Neuronal stem cell (in vitro differentiated cells): ENCODE results near the gene ZNF365.
"Not testable (repeated sequence)": the region's sequence is repeated elsewhere in the genome, so short reads cannot be mapped to it uniquely, and the experiment has no call there.

Experiments
- DNase-seq: peaks from one replicate; pipeline ENCODE4 v3.0.0-alpha.2; 2013; ENCODE audit warnings: low spot score
- H2AFZ ChIP-seq: one replicate; pipeline ENCODE4 v1.6.1; 2013; ENCODE audit warnings: mild to moderate bottlenecking, low read length, inconsistent platforms
- H2AK5ac ChIP-seq: 2 replicates; pipeline ENCODE4 v1.6.1; 2013; ENCODE audit warnings: low read depth, mild to moderate bottlenecking, inconsistent platforms, low read length, moderate library complexity, mixed read lengths
- H2BK120ac ChIP-seq: 2 replicates; pipeline ENCODE4 v1.6.1; 2013; ENCODE audit warnings: low read depth, mild to moderate bottlenecking, inconsistent platforms, low read length, moderate library complexity, mixed read lengths
- H2BK12ac ChIP-seq: one replicate; pipeline ENCODE4 v1.6.1; 2013; ENCODE audit warnings: low read length, inconsistent platforms
- H2BK15ac ChIP-seq: 2 replicates; pipeline ENCODE4 v1.6.1; 2013; ENCODE audit warnings: mild to moderate bottlenecking, low read length, inconsistent platforms, mixed read lengths
- H2BK5ac ChIP-seq: one replicate; pipeline ENCODE4 v1.6.1; 2013; ENCODE audit warnings: inconsistent platforms, mild to moderate bottlenecking, low read length, moderate library complexity
- H3K14ac ChIP-seq: one replicate; pipeline ENCODE4 v1.6.1; 2013; ENCODE audit warnings: low read length, inconsistent platforms
- H3K18ac ChIP-seq: 2 replicates; pipeline ENCODE4 v1.6.1; 2013; ENCODE audit warnings: low read length, inconsistent platforms
- H3K23ac ChIP-seq: 2 replicates; pipeline ENCODE4 v1.6.1; 2013; ENCODE audit warnings: low read depth, mild to moderate bottlenecking, mixed read lengths, low read length, inconsistent platforms; ENCODE audit not compliant: poor library complexity
- H3K27ac ChIP-seq: replicated peaks from 3 replicates; pipeline ENCODE4 v1.5.1; 2013; ENCODE audit warnings: low read length, inconsistent platforms
- H3K27me3 ChIP-seq, 3 experiments: 2 replicates each; pipeline ENCODE4 v1.6.1; 2013; ENCODE audit warnings: low read length in 3 of 3, mild to moderate bottlenecking in 2 of 3, inconsistent platforms in 1 of 3, low read depth in 1 of 3, mixed read lengths in 1 of 3, moderate library complexity in 1 of 3; ENCODE audit not compliant: control insufficient read depth in 3 of 3, insufficient read depth in 3 of 3
- H3K36me3 ChIP-seq, 2 donors: replicated peaks in 1 of 2; 2 replicates each; pipeline ENCODE4 v1.6.1; 2013; ENCODE audit warnings: low read length in 2 of 2; ENCODE audit not compliant: control insufficient read depth in 2 of 2, insufficient read depth in 2 of 2
- H3K4ac ChIP-seq: 2 replicates; pipeline ENCODE4 v1.6.1; 2013; ENCODE audit warnings: inconsistent platforms, mild to moderate bottlenecking, low read length, moderate library complexity
- H3K4me1 ChIP-seq, 2 donors: 1 replicate in 1 of 2; 2 replicates in 1 of 2; pipeline ENCODE4 v1.6.1; 2013; ENCODE audit warnings: low read length in 2 of 2, low read depth in 1 of 2; ENCODE audit not compliant: control insufficient read depth in 2 of 2, insufficient read depth in 1 of 2
- H3K4me2 ChIP-seq: one replicate; pipeline ENCODE4 v1.6.1; 2013; ENCODE audit warnings: mild to moderate bottlenecking, low read length, inconsistent platforms; ENCODE audit not compliant: insufficient read depth, poor library complexity, severe bottlenecking
- H3K4me3 ChIP-seq, 2 donors: 2 replicates each; pipeline ENCODE4 v1.5.1; 2013; ENCODE audit warnings: low read length in 2 of 2, mild to moderate bottlenecking in 2 of 2, inconsistent platforms in 1 of 2, moderate library complexity in 1 of 2
- H3K79me1 ChIP-seq: one replicate; pipeline ENCODE4 v1.6.1; 2013; ENCODE audit warnings: low read depth, mild to moderate bottlenecking, inconsistent platforms, low read length, moderate library complexity
- H3K9ac ChIP-seq: one replicate; pipeline ENCODE4 v1.6.1; 2013; ENCODE audit warnings: mild to moderate bottlenecking, low read depth, low read length, inconsistent platforms; ENCODE audit not compliant: poor library complexity
- H3K9me3 ChIP-seq, 2 donors: replicated peaks in 1 of 2; 2 replicates each; pipeline versions ENCODE3 to v1.6.1; 2013; ENCODE audit warnings: low read length in 2 of 2, mild to moderate bottlenecking in 2 of 2, inconsistent platforms in 1 of 2, low read depth in 1 of 2, mixed read lengths in 1 of 2, moderate library complexity in 1 of 2; ENCODE audit not compliant: control insufficient read depth in 2 of 2, insufficient read depth in 1 of 2
- H4K8ac ChIP-seq: one replicate; pipeline ENCODE4 v1.6.1; 2013; ENCODE audit warnings: low read depth, mild to moderate bottlenecking, inconsistent platforms, low read length, moderate library complexity
- H4K91ac ChIP-seq: one replicate; pipeline ENCODE4 v1.6.1; 2013; ENCODE audit warnings: low read length, low read depth, mild to moderate bottlenecking, inconsistent platforms; ENCODE audit not compliant: poor library complexity
- WGBS, 2 donors: extraction: QIAGEN DNeasy Blood & Tissue Kit; methylation state at CpG; one replicate each; pipeline ENCODE4 v1.1.7; 2013; ENCODE audit warnings: missing lambda C conversion rate in 2 of 2, mixed read lengths in 1 of 2; ENCODE audit not compliant: insufficient read length in 2 of 2, insufficient replicate concordance in 1 of 2; ENCODE audit errors: extremely low coverage in 2 of 2; 5-methylcytosine and 5-hydroxymethylcytosine counted together

ZNF365 gene

GRCh38 chr10:62402508-62402907 is 28.3 kb downstream of the ZNF365 start:
- H3K27ac ChIP-seq = no peak overlapping the region
- DNase-seq = no peak
- no peak overlapping the region for H3K9ac ChIP-seq
- H3K4me2 ChIP-seq = no peak overlapping the region
- no peak overlapping the region for H2BK12ac ChIP-seq
- peaks cover 0 to 2% of the 10 kb centered on the region in 2 donors for H3K9me3 ChIP-seq
- H3K27me3 ChIP-seq = no peaks in the 10 kb centered on the region
- no peak overlapping the region for H3K4ac ChIP-seq
- H2AFZ ChIP-seq = no peak overlapping the region
- no peak overlapping the region for H3K23ac ChIP-seq
- no peak overlapping the region for H2BK120ac ChIP-seq
- no peak overlapping the region for H2BK5ac ChIP-seq
- H3K4me1 ChIP-seq = no peaks in the 10 kb centered on the region
- H3K79me1 ChIP-seq = peaks cover 1% of the 10 kb centered on the region
- no peaks in the 10 kb centered on the region for H3K36me3 ChIP-seq
- H4K8ac ChIP-seq = no peak overlapping the region
- H3K4me3 ChIP-seq = no peak overlapping the region
- no peak overlapping the region for H3K18ac ChIP-seq
- no peak overlapping the region for H3K14ac ChIP-seq
- H2AK5ac ChIP-seq = no peak overlapping the region
- H4K91ac ChIP-seq = no peak overlapping the region
- H2BK15ac ChIP-seq = no peak overlapping the region

GRCh38 chr10:62410528-62410927 is 36.4 kb downstream of the ZNF365 start:
- H3K9me3 ChIP-seq, H2BK120ac ChIP-seq, H3K14ac ChIP-seq, H2BK12ac ChIP-seq, H3K36me3 ChIP-seq, H2AFZ ChIP-seq, H3K4me1 ChIP-seq, H3K27ac ChIP-seq, H3K4ac ChIP-seq, H3K23ac ChIP-seq, H2BK5ac ChIP-seq, H4K8ac ChIP-seq, H3K4me3 ChIP-seq, H4K91ac ChIP-seq, H3K79me1 ChIP-seq, H3K9ac ChIP-seq, H3K27me3 ChIP-seq, DNase-seq, H2AK5ac ChIP-seq, H2BK15ac ChIP-seq, H3K18ac ChIP-seq: not testable (repeated sequence)
- no CpG with 5 or more reads among the region's 1 CpG for WGBS, 2 donors
- H3K4me2 ChIP-seq = peak overlapping the region; percentile 11

- not testable (repeated sequence) for H3K4me1 ChIP-seq, H2BK12ac ChIP-seq, H3K27ac ChIP-seq, H3K27me3 ChIP-seq, DNase-seq, H2BK15ac ChIP-seq, H2BK120ac ChIP-seq, H3K36me3 ChIP-seq, H3K23ac ChIP-seq, H4K8ac ChIP-seq, H3K14ac ChIP-seq, H3K4ac ChIP-seq, H2AK5ac ChIP-seq, H3K79me1 ChIP-seq, H3K9ac ChIP-seq, H2BK5ac ChIP-seq, H3K9me3 ChIP-seq, H2AFZ ChIP-seq, H4K91ac ChIP-seq, H3K18ac ChIP-seq, H3K4me3 ChIP-seq
- peak overlapping the region; percentile 11 for H3K4me2 ChIP-seq
- WGBS, 2 donors = no CpG with 5 or more reads among the region's 1 CpG
These were observed 36.8 kb downstream of the ZNF365 start for GRCh38 chr10:62410934-62411333.

DNA sequence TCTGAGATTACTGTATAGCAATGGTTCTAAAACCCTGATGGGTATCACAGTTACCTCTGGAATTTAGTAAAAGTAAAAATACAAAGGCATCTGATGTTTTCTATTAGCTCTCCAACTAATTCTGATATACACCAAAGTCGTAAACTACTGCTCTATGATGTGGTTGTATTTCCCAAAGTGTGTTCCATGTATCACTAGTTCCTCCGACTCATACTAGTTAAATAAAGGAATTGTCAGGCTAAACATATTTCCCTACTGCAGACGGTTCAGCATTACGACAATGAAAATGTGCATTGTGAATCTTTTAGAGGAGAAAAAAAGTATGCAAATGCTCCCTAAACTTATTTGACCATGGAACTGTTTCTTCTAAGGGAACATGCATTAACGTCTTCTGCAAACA is 38.9 kb downstream of the ZNF365 start:
- no peak overlapping the region for H2BK12ac ChIP-seq

More for the DNA sequence above, 38.9 kb downstream of the ZNF365 start:
- Histone ChIP-seq H2BK120ac (no peak overlapping the region), H3K79me1 (no peaks in the 10 kb centered on the region), H4K91ac (no peak overlapping the region), H3K23ac (no peak overlapping the region), H3K4me1 (no peaks in the 10 kb centered on the region), H3K4me3 (no peak overlapping the region), H2BK15ac (no peak overlapping the region), H4K8ac (no peak overlapping the region), H3K9ac (no peak overlapping the region), H3K14ac (no peak overlapping the region), H3K27me3 (no peaks in the 10 kb centered on the region), H3K36me3 (no peaks in the 10 kb centered on the region), H3K27ac (no peak overlapping the region), H3K18ac (no peak overlapping the region), H3K4ac (no peak overlapping the region), H2AFZ (no peak overlapping the region), H3K9me3 (no peaks in the 10 kb centered on the region), H3K4me2 (no peak overlapping the region), H2AK5ac (no peak overlapping the region), H2BK5ac (no peak overlapping the region)
- WGBS, 2 donors = no CpG with 5 or more reads among the region's 5 CpGs
- DNase-seq = no peak
